HG02840 (cell line): Measurements from ENCODE around the gene NEDD4L.

Experiments used
- ATAC-seq: cut with Tn5 transposase; IDR thresholded peaks from one replicate; pipeline ENCODE4 v1.9.1; 2021; ENCODE audit warnings: mild to moderate bottlenecking, moderate library complexity, moderate number of reproducible peaks; ENCODE audit not compliant: unreplicated experiment, low FRiP score

Gene NEDD4L

DNA sequence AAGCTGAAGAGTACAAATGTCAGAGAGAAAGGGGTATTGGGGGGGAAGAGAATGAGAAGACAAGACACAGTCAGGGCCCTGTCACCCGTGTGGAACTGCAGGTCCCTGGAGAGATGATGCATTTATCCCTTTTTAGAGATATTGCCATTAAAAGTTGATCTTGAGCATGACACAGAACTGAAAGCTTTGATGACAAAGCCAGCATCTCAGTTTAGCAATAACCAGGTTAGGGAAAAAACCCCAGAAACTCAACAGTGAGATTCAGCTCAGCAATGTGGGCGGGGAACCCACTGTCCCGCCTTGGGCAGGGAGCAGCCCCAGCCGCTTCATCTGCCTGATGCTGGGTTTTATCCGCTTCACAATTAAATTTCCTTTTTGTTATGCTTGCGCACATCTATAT, 181.1 kb downstream of the NEDD4L start:
- ATAC-seq = peak; percentile 84

GRCh38 chr18:58226429-58226828, 182.4 kb downstream of the NEDD4L start:
- ATAC-seq = no peak

DNA sequence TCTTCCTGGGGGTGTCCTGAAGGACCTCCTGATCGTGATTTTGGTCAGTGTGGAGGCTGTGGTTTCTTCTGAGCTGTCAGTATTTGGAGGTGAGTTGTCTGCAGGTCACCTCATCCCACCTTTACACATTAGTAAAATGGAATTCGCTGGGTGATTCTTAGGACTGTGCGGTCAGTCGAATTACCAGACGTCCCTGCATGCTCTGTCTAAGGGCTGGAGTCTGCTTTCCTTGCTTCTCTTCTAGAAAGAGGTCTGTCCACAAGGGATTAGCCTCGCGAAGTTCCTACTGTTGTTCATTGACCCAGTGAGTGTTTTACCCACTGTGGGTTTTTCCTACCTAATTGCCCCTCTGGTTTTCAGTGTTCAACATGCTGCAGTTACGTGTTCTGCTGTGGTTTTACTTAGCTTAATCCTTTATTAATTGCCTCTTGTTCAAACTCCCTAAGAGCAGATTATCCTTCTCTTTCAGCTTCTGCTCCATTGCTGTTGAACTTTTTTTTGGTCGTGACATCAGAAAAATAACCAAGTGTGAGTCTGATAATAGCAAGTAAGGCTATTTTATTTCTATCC, 183.4 kb downstream of the NEDD4L start:
- ATAC-seq = no peak

DNA sequence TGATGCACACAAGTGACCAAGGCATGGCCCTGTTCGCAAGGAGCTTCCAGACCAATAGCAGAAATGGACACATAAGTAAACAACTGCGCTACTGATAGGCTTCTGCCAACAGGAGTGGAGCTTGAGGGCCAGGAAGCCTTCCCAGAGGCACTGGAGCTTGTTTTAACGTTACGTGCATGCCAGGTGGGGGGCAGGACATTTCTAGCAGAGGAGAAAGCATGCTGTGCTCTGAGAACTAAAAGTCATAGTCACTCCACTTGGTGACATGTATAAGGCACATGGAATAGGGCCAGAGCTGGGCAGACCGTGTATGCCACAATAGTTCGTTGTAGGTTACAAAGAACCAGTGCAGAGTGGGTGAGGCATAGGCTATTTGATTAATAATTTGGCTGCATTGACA, 184.2 kb downstream of the NEDD4L start:
- ATAC-seq = no peak

DNA sequence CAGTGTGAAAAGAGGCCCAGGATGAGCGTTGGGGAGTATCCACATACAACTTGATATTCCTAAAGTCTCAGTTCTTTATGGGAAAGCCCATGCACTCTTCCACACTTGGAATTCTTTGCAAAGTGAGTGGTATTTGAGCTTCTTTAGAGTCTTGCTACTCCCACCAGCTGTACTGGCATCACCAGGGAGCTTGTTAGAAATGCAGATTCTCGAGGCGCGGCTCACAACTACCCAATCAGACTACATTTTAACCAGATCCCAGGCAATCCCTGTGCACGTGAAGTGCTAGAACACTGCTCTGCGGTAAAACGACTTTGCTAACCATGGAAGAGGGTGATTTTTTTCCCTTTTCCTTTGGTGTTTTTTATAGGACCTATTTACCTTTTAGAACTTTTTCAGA, 184.7 kb downstream of the NEDD4L start:
- ATAC-seq = no peak

GRCh38 chr18:58229162-58229561, 185.1 kb downstream of the NEDD4L start:
- ATAC-seq = no peak

GRCh38 chr18:58230438-58231179, 186.6 kb downstream of the NEDD4L start:
- no peak for ATAC-seq

DNA sequence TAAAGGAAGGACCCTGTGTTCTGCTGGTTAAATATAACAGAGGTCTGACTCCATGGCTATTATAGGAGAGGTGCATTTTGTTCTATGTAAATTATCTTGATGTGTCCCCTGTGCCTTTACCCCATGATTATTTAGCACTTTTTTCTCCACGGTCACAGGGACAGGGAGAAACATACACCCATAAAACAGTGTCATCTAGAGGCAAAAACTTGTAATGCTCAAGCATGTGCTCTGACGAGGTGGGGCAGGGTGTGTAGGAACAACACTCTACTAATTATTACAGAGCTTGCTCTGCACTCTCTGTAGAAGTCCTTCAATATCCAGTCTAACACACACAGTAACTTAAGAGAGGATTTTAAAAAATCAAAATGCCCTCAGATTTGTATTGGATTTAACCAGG, 187.9 kb downstream of the NEDD4L start:
- ATAC-seq = no peak

- ATAC-seq = no peak
Measured at GRCh38 chr18:58232668-58233067, 188.6 kb downstream of the NEDD4L start.

DNA sequence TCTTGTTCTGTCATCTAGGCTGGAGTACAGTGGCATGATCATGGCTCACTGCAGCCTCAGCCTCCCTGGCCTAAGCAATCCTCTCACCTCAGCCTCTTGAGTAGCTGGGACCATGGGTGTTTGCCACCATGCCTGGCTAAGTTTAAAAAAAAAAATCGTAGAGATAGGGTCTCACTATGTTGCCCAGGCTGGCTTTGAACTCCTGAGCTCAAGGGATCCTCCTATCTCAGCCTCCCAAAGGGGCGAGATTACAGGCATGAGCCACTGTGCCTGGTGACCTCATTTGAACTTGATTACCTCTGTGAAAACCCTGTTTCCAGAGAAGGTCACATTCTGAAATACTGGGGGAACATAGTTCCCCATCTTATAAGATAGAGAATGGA, 190.3 kb downstream of the NEDD4L start:
- ATAC-seq = no peak

GRCh38 chr18:58235001-58235436, 191.0 kb downstream of the NEDD4L start:
- no peak for ATAC-seq

DNA sequence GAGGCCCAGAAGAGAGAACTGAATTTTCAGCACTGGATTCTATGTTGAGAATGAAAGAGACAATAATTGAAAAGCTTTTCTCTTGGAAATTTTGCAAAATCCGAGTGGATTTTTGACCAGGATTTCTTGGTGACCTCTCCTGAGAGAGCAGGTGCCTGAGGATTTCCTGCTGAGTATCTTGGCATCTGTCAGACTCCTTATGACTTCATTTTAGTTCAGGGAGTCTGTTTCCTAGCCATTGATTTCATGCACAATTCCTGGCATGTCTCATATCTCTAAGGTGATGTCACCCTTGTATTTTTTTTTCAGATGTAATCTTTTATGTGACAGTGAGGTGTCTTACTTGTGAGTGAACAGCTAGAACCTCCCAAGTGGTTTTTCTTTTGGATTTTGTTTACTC, 195.9 kb downstream of the NEDD4L start:
- ATAC-seq = no peak

DNA sequence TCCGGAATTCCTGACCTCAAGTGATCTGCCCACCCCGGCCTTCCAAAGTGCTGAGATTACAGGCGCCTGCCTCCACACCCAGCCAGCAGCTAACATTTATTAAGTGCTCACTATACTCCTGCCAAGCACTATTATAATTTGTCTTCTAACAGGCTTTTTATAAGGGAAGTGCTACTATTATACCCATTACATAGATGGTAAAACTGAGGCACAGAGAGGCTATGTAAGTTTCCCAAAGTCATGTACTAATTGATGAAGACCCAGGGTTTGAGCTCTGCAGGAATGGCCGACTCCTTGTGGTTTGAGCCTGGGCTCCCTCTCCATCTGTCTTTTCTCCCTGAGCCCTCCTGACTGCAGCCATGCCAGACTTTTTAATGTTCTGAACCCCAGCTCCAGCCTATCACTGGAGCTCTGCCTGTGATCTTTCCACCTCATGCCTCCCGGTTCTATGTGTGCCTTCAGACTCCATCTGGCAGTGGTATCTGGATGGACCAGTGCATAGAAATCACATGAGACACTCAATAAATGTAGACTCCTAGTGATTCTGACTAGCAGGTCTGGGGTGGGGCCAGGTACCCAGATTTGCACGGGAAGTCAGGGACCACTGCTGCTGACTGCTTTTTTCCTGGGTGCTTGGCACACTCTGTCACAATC, 197.1 kb downstream of the NEDD4L start:
- no peak for ATAC-seq

GRCh38 chr18:58241877-58242276, 197.9 kb downstream of the NEDD4L start:
- no peak for ATAC-seq

- ATAC-seq = no peak
Measured at GRCh38 chr18:58242435-58242834, 198.4 kb downstream of the NEDD4L start.

DNA sequence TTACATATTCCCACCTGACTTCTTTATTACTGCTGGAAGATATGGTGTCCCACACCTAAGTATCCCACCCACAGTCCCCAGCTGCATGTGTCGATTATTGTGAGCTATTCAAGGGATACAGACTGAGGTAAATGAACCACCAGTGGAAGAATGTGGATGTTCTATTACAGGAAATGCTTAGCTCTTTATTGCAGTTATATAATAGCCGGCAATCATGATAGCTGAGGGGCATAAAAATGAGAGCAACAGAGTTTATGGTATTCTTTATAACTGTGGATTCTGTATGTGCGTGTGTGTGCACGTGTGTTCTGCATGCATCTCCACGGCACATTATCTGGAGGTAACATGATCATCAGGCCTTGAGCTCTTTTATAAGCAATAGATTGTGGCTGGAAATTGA, 198.9 kb downstream of the NEDD4L start:
- ATAC-seq = no peak

GRCh38 chr18:58243401-58243800, 199.4 kb downstream of the NEDD4L start:
- no peak for ATAC-seq

GRCh38 chr18:58247363-58247834, 203.4 kb downstream of the NEDD4L start:
- ATAC-seq = no peak

DNA sequence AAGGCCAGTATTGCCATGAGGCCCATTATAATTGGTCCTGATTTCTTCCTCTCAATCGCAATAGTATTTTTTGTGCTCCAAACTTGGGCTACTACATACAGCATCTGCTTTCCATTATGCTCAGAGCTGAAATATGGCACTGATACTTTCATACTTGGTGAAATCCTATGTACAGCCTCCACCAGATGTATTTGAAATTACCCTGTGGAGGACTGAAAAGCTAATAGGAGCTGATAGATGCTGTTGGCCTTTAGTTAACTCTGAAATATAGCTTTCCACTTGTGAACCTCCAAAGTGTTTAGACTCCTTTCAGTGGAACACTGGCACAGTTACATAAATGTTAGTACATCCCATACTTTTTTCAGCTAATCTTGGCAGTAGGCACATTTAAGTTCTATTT, 205.7 kb downstream of the NEDD4L start:
- ATAC-seq = no peak

GRCh38 chr18:58251416-58251815, 207.4 kb downstream of the NEDD4L start:
- no peak for ATAC-seq

DNA sequence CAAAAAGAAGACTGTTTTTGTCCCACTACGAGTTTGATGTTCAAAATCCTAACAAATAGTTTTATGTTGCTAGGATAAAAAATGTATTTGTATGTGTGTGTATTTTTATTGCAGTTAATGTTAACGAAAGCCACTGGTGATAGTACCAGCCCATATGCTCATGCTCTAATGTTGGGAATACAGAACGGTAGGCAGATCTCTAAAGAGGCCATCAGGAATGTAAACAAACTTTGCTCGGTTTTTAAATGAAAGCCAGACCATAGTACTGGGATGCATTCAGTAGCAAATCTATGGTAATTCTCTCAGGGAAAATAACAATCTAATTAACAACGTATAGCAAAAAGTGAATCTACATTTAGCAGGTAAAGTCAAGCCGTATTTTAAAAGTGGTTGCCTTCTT, 208.1 kb downstream of the NEDD4L start:
- no peak for ATAC-seq

DNA sequence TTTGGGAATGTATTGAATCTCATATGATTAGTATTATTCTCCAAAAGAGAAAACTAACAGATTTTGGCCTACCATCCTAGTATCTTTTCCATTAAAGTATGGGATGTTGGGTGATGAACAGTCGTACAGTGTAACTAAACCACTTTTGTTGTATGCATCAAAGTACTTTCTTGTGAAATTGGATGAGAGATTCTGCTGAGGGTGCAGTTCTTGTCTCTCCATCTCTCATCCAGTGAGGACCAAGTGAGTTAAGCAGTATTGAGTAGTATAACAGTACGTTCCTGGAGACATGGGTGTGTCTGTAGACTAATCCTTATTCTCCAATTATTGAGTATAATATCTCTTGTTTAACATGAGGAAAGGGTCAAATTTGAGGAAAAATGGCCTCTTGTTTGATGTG, 209.3 kb downstream of the NEDD4L start:
- ATAC-seq = no peak
